ENCODE results near the gene EYA2.
"Not testable (repeated sequence)": the region's sequence is repeated elsewhere in the genome, so short reads cannot be mapped to it uniquely, and the experiment has no call there.

Gene EYA2

DNA sequence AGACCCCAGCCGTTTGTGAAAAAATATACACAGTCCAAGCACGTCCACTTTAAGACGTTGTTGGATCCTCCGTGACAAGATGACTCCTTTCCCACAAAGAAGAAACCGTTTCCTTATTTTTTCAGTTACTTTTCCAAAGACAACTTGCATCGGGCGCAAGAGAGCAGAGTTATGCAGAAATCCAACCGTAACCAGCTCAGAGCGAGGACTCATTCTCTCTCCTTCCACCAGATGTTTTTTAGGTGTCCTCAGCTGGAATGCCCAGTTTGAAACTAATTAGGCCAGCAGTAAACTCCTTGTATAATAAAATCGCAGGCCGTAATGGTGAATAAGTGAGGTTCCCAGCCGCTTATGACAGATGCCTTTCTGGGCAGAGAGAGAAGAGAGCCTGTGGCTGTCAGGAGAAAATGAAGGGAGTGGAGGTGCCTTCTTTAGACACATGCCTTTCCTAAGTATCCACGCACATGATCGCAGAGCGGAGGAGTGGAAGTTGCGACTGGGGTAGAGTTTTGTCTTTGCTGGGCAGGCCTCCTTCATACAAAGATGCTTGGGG is 2.8 kb downstream of the EYA2 start:
- no peak for DNase-seq

- no peak for DNase-seq
These were observed 3.8 kb downstream of the EYA2 start for GRCh38 chr20:46898423-46898822.

- no peak for DNase-seq
These were observed 5.0 kb downstream of the EYA2 start for GRCh38 chr20:46899621-46900020.

DNA sequence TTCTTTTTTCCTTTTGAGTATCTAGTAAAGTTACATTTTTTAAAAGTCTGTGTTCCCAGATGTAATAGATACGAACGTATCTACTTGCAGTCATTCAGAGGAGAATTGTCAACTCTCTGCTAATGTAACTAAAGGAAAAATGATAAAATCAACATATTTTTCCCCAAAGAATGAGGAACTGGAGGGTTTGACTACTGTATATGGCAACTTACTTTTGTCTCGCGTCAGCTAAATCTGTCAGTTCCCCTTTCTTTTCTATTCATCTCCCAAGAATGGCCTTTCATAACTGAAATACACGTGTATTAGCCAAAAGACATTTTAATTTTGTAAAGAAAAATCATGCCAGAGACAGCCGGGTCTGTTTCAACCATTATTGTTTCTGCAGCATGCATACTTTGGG is 5.4 kb downstream of the EYA2 start:
- no peak for DNase-seq

DNA sequence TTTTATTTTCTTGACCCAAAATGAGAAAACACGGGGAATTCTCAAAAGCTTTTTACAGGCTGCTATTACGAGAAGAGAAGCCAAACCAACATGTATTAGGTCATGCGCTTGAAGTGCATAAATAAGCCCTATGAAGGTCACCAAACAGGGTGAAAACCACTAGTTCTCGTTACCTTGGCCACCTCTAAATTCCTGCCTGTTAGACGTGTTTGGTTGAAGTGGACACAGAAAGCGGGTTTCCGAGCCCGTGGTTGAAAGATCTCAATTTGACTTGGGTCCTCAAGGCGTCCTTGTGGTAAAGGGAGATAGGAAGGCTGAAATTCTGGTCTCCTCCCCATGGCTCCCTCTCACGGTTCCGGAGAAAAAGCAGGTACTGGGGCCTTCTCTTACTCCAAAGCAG is 6.2 kb downstream of the EYA2 start:
- no peak for DNase-seq

- DNase-seq = no peak
These were observed 7.0 kb downstream of the EYA2 start for GRCh38 chr20:46901638-46902037.

DNA sequence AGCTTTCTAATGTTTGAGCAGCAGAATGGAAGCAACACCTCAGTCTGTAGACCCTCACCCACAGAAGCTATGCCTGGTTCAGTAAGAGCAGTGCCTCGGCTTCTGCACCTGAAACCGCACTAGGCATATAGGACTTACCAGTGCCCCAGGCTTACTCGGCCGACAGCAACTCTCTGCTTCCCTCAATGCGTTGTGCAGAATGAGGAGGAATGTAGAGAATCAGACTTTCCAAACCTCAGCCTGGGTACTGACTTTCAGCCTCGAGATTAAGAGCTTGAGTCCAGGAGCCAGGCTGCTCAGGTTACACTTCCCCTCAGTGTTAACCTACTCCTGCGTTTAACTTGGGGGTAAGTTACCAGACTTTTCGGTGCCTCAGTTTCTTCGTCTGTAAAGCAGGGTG is 8.6 kb downstream of the EYA2 start:
- DNase-seq = no peak

GRCh38 chr20:46903937-46904336 is 9.3 kb downstream of the EYA2 start:
- no peak for DNase-seq

GRCh38 chr20:46905364-46906125 is 10.9 kb downstream of the EYA2 start:
- DNase-seq = no peak

- no peak for DNase-seq
These were observed 18.8 kb downstream of the EYA2 start for GRCh38 chr20:46913329-46914044.

DNA sequence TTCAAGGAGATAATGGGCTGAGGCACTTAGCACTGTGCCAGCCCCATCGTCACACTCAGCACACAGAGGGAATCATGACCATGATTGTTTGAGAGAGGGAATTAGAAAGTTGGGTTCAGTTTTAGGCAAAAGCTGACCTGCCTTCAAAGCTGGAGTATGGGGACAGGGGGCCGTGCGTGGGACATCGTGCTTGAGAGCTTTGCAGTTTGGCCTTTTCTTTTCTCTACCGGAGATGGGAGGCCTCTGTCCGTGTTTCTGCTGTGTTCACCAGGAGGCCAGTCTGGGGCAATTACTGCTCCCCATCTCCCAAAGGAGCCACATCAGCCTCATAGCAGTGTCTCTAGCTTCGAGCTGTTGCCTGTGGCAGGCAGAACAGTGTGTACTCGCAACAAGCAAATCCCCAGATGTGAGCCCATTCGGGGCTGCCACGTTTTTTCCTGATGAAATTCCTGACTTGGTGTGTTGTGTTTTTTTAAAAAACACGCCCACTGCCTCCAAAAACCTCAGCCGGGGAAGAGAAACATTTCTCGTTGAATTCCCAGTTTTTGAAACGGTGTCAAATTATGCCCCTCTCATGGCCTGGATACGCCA is 20.2 kb downstream of the EYA2 start:
- no peak for DNase-seq

DNA sequence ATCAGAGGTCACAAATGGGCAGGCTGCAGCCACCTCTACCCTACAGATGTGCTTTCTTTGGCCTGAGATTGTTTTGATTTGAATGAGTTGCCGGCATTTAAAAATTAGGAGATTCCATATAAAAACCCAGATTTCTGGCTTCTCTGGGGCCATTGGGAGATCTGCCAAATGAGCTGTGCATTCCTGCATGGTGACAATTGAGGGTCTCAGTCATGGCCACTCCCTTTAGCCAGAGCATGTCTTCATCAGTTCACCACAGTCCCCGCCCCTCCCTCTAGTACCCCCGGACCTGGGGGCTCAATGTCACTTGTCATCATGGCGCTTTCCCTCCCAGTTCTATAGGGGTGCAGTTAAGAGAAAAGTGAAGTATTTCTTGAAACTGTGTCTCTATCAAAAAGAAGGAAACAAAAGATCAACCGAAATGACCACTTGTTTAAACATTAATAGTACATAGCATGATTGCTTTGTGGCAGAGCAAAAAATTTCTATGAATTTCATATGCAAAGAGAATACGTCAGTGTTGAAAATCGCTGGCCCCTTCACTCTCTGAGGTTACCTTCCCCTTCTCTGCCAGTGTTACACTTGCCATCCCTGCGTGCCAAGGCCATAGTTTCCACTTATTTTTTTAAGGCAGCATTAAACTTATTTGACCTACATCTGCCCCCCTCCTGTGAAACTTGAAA is 21.1 kb downstream of the EYA2 start:
- DNase-seq = no peak

- DNase-seq = no peak
These were observed 21.6 kb downstream of the EYA2 start for GRCh38 chr20:46916258-46916603.

DNA sequence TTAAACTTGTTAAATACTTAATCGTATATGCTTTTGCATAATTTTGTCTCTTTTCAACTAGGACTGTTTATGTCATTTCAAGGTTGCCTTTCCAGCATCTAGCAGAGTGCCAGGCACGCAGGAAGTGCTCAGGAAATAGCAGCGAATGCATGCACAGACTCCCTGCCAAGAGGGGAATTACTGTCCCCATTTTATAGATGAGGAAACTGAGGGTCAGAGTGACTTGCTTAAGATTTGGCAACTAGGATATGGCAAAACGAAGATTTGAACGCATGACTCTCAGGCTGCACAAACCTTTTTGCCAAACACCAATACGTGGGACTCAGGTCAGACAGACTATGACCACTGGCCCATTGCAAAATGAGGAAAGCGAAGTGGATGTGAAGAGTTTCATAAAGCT is 22.5 kb downstream of the EYA2 start:
- no peak for DNase-seq

- no peak for DNase-seq
These were observed 25.5 kb downstream of the EYA2 start for GRCh38 chr20:46920114-46920513.

- DNase-seq = not testable (repeated sequence)
These were observed 28.2 kb downstream of the EYA2 start for GRCh38 chr20:46922841-46923240.

GRCh38 chr20:46923550-46923949 is 28.9 kb downstream of the EYA2 start:
- no peak for DNase-seq

DNA sequence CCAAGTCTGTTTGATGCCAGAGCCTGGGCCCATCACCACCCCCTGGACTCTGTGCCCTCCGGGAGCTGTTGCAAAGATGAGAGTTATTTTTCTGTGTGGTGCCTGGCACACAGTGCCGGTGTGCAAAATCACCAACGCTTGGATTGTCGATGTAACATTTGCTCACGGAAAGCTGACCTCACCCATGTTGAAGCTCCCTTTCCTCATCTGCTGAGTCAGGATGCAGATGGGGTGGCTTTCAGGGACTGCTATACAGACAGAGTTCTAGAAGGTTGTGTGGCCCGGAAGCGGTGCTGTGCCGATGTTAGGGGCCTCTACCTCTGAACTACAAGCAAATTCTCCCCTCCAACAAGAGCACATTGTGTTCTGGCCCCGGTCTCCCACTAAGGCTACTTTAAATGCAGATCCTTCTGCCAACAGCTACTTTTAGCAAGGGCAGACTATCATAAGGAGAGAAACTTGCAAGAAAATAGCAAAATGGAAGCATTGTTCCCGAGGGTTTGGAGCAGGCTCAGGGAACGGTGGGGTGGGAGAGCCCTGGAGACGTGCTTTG is 34.0 kb downstream of the EYA2 start:
- DNase-seq = no peak

- no peak for DNase-seq
These were observed 35.3 kb downstream of the EYA2 start for GRCh38 chr20:46929902-46930301.

DNA sequence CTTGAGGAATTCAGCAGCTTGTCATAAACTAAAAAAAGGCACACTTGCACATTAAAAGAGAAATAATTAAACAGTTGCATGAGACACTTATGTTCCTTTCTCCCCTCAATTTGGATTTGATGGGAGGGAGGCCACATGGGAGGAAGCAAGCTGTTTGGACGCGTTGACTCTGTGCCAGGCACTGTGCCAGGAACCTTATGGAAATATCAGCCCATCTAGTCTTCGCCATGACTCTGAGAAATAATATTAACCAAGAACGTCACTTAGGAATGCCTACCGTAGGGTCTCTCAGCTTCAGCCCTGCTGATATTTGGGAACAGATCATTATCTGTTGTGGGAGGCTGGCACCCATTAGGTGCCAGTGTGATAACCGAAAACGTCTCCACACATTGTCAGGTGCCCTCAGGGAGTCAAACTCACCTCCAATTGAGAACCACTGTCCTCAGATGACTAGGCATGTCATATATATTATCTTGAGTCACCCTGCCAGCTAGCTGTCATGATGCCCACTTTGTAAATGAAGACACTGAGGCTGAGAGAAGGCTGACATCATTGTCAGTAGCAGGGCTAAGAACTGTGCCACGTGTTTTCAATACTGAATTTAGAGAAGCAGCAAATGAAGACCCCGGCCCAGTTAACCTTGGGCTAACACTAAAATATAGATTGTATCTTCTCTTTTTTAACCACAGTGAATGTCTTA is 36.1 kb downstream of the EYA2 start:
- DNase-seq = no peak

- DNase-seq = no peak
These were observed 37.1 kb downstream of the EYA2 start for GRCh38 chr20:46931699-46932098.

- not testable (repeated sequence) for DNase-seq
These were observed 37.8 kb downstream of the EYA2 start for GRCh38 chr20:46932439-46932838.

All from stimulated activated CD4-positive, alpha-beta T cell treated with anti-CD3 and anti-CD28 coated beads, Interleukin-1b, Interleukin-23, amount 100 ng/mL, for 48 hours (primary cell).